Endothelial cell of umbilical vein (primary cell): Measurements from ENCODE around the gene PDPN. TPM values are rescaled to one million over a fixed set of nuclear protein-coding genes. Genes with fewer than 3 reads are reported as not detected.

Experiments
- BruUV-seq: library from RNA; stranded (reverse); fragments of 400-500 nt; replicated peaks from 2 replicates; lab custom pipeline; 2021; lab: Mats Ljungman, UMichigan
- CTCF ChIA-PET: fragments of 300-600, 350-600 bp; sonication (Branson Sonifier 250); formaldehyde crosslinking; loops from one replicate; lab custom pipeline; 2021; ENCODE audit warnings: antibody characterized with exemption, inconsistent platforms; lab: Charles Lee
- POLR2A ChIA-PET: fragments of 300-600, 350-600 bp; sonication (Branson Sonifier 250); formaldehyde crosslinking; loops from one replicate; lab custom pipeline; 2021; ENCODE audit warnings: antibody characterized with exemption, inconsistent platforms; lab: Charles Lee
- DNase-seq: peaks from one replicate; pipeline ENCODE4 v3.0.0-alpha.2; 2011; ENCODE audit warnings: low read depth, low spot score
- FAIRE-seq: peaks from 2 replicates; lab custom pipeline; 2011; peaks lifted over from hg19 to GRCh38; lab: Jason Lieb, UNC
- H2AFZ ChIP-seq: 2 replicates; pipeline ENCODE4 v1.6.0; 2012; ENCODE audit warnings: low read depth, low read length, control low read depth, inconsistent platforms
- H3K27ac ChIP-seq: 2 replicates; pipeline ENCODE4 v1.5.1; 2011; ENCODE audit warnings: low read depth, mild to moderate bottlenecking, control low read depth, low read length, moderate library complexity; ENCODE audit not compliant: insufficient read depth
- H3K27me3 ChIP-seq, 2 experiments: 2 replicates each; pipeline versions ENCODE4 v1.6.0 to v1.6.1; 2011; ENCODE audit warnings: low read length in 2 of 2, mixed read lengths in 1 of 2; ENCODE audit not compliant: control insufficient read depth in 2 of 2, insufficient read depth in 2 of 2
- H3K36me3 ChIP-seq, 2 experiments: 2 replicates in 1 of 2; 3 replicates in 1 of 2; pipeline ENCODE4 v1.5.1; 2011; ENCODE audit warnings: low read length in 2 of 2, mild to moderate bottlenecking in 1 of 2, moderate library complexity in 1 of 2; ENCODE audit not compliant: control insufficient read depth in 2 of 2, insufficient read depth in 2 of 2; ENCODE audit errors: extremely low read depth in 1 of 2
- H3K4me1 ChIP-seq: 3 replicates; pipeline ENCODE4 v1.5.1; 2011; ENCODE audit warnings: mild to moderate bottlenecking, low read length; ENCODE audit not compliant: control insufficient read depth, insufficient read depth; ENCODE audit errors: extremely low read depth
- H3K4me2 ChIP-seq: 2 replicates; pipeline ENCODE4 v1.6.1; 2011; ENCODE audit warnings: low read length, control low read depth, mixed read lengths; ENCODE audit not compliant: insufficient read depth
- H3K4me3 ChIP-seq, 3 experiments: fragments of 200-600 bp in 1 of 3; sonication (generic), shearing (Covaris generic) in 1 of 3; replicated peaks in 1 of 3; 2 replicates each; pipeline ENCODE4 v1.5.1; 2011 to 2016; ENCODE audit warnings: control low read depth in 3 of 3, low read length in 3 of 3, mild to moderate bottlenecking in 2 of 3, inconsistent platforms in 1 of 3, low read depth in 1 of 3, moderate library complexity in 1 of 3; ENCODE audit not compliant: insufficient read depth in 1 of 3
- H3K79me2 ChIP-seq: 2 replicates; pipeline ENCODE4 v1.6.0; 2012; ENCODE audit warnings: low read length, inconsistent platforms; ENCODE audit not compliant: control insufficient read depth, insufficient read depth
- H3K9ac ChIP-seq: replicated peaks from 2 replicates; pipeline ENCODE3; 2011; ENCODE audit warnings: low read length, control low read depth; ENCODE audit not compliant: insufficient read depth; ENCODE audit errors: extremely low read depth
- H3K9me1 ChIP-seq: replicated peaks from 3 replicates; pipeline ENCODE4 v1.6.0; 2011; ENCODE audit warnings: mild to moderate bottlenecking, low read length; ENCODE audit not compliant: control insufficient read depth, insufficient read depth; ENCODE audit errors: extremely low read depth
- H3K9me3 ChIP-seq: replicated peaks from 2 replicates; pipeline ENCODE4 v1.5.1; 2012; ENCODE audit warnings: low read length, inconsistent platforms; ENCODE audit not compliant: control insufficient read depth, insufficient read depth
- H4K20me1 ChIP-seq: replicated peaks from 2 replicates; pipeline ENCODE3; 2011; ENCODE audit warnings: mild to moderate bottlenecking, low read length; ENCODE audit not compliant: control insufficient read depth, insufficient read depth; ENCODE audit errors: extremely low read depth
- EZH2 ChIP-seq: IDR thresholded peaks from 2 replicates; pipeline ENCODE4 v1.6.1; 2012; ENCODE audit warnings: borderline replicate concordance, low read depth, mild to moderate bottlenecking, moderate library complexity, low read length, inconsistent platforms; ENCODE audit not compliant: severe bottlenecking
- FOS ChIP-seq: IDR thresholded peaks from 2 replicates; pipeline ENCODE4 v1.6.1; 2011; ENCODE audit warnings: mild to moderate bottlenecking, low read length, moderate library complexity, borderline replicate concordance; ENCODE audit not compliant: insufficient read depth
- GATA2 ChIP-seq: IDR thresholded peaks from 2 replicates; pipeline ENCODE4 v1.7.0; 2011; ENCODE audit warnings: low read depth, mild to moderate bottlenecking, moderate library complexity, mixed read lengths, low read length; ENCODE audit not compliant: insufficient read length, insufficient read depth
- JUN ChIP-seq: IDR thresholded peaks from 2 replicates; pipeline ENCODE4 v1.6.1; 2011; ENCODE audit warnings: borderline replicate concordance, low read depth; ENCODE audit not compliant: insufficient read length, insufficient read depth
- MYC ChIP-seq: IDR thresholded peaks from one replicate; pipeline ENCODE4 v1.6.1; 2011; ENCODE audit warnings: mild to moderate bottlenecking, low read depth, low read length
- POLR2A ChIP-seq: IDR thresholded peaks from 2 replicates; pipeline ENCODE4 v1.6.1; 2012; ENCODE audit warnings: low read depth, mild to moderate bottlenecking, control low read depth, low read length
- POLR2AphosphoS5 ChIP-seq: IDR thresholded peaks from 2 replicates; pipeline ENCODE4 v1.6.1; 2012; ENCODE audit warnings: low read depth, mild to moderate bottlenecking, control low read depth, low read length, moderate library complexity; ENCODE audit not compliant: insufficient read depth
- dilution Hi-C: fragments of 300-500 bp; cut with MboI; formaldehyde crosslinking; loops from one replicate; pipeline ENCODE4 v1.15.0; 2019; ENCODE audit warnings: low sequenced_read_pairs; ENCODE audit not compliant: extremely low pct_ligation_motif_present
- intact Hi-C: fragments of 100-400 bp; cut with micrococcal nuclease; formaldehyde crosslinking; loops from one replicate; pipeline ENCODE4 v1.10.0; 2022
- polyA plus RNA-seq, 4 experiments: library from polyadenylated mRNA; depleted of rRNA in 3 of 4; stranded (reverse) in 3 of 4; unstranded in 1 of 4; fragments of >200 nt; gene quantifications; 2 replicates each; pipeline versions ENCODE4 v1.2.1 to v1.2.3, GENCODE V29; 2011 to 2012; ENCODE audit warnings: missing spikeins in 1 of 4
- total RNA-seq: library from RNA; stranded (reverse); gene quantifications from 2 replicates; pipeline ENCODE4 v1.2.3, GENCODE V29; 2021
- TF ChIP-seq, protein P1 (sequence below), 2 donors: IDR thresholded peaks; 1 replicate in 1 of 2; 2 replicates in 1 of 2; pipeline ENCODE4 v1.5.1; 2011; ENCODE audit warnings: low read length in 2 of 2, mild to moderate bottlenecking in 2 of 2, moderate library complexity in 2 of 2, control low read depth in 1 of 2, inconsistent platforms in 1 of 2, low read depth in 1 of 2; ENCODE audit not compliant: insufficient read depth in 1 of 2; ENCODE audit errors: extremely low read depth in 1 of 2
- TF ChIP-seq, protein P2 (sequence below): IDR thresholded peaks from 2 replicates; pipeline ENCODE4 v1.6.1; 2011; ENCODE audit not compliant: insufficient read depth, insufficient read length

Gene PDPN
- total and polyA plus RNA-seq, 2 donors (not counting 3 experiments of a cell fraction or from before 2014, with no cell fraction given) = not detected

DNA sequence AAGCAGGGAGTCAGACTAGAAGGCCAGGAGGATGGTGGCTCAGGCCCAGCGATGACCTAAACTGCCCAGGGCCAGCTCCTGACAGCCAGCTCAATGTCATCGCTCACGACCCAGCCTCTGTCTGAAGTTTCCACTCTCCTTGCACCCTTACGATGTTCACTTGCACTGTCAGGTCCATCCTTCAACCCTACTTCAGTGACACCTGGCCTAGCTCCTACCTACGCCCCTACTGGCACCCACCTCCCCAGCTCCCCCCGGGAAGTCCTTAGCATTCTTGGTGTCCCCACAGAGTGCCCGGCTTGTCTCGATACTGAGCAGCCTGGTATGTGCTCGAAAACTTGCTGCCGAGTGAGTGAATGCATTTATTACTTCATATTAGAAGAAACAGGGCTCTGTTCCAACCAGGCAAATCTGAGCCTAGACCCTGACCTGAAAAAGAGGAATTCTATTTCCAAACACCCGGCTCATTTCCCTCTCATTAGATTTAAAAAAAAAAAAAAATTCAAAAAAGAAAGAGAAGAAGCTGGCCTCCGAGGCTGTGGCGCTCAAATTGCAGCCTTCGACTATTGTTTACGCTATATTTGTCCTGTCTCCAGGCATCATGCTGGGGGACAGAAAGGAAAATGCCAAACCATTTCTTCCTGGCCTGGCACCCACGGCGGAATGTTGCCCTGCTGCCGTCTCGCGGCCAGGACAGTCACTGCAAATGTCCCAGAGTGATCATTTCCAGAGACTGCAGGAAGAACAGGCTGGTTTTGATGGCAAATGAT, 40.0 kb upstream of the PDPN start:
- dilution Hi-C loops = no loop called here

More for the DNA sequence above, 40.0 kb upstream of the PDPN start:
- ChIA-PET POLR2A (no interaction called here), CTCF (no interaction called here)
- Histone ChIP-seq H3K9me1 (no peaks in the 10 kb centered on the region), H3K4me3 (no peak overlapping the region), H3K9ac (no peak overlapping the region), H3K27me3 (no peaks in the 10 kb centered on the region), H3K9me3 (peaks cover 9% of the 10 kb centered on the region), H3K79me2 (no peaks in the 10 kb centered on the region), H3K4me2 (no peak overlapping the region), H4K20me1 (no peaks in the 10 kb centered on the region), H3K4me1 (no peaks in the 10 kb centered on the region), H3K36me3 (no peaks in the 10 kb centered on the region), H2AFZ (no peak overlapping the region), H3K27ac (no peak overlapping the region)
- TF ChIP-seq GATA2 (no peak), MYC (no peak), POLR2AphosphoS5 (no peak), POLR2A (no peak), FOS (no peak), JUN (no peak), EZH2 (no peak)
- TF ChIP-seq, protein P1, sequence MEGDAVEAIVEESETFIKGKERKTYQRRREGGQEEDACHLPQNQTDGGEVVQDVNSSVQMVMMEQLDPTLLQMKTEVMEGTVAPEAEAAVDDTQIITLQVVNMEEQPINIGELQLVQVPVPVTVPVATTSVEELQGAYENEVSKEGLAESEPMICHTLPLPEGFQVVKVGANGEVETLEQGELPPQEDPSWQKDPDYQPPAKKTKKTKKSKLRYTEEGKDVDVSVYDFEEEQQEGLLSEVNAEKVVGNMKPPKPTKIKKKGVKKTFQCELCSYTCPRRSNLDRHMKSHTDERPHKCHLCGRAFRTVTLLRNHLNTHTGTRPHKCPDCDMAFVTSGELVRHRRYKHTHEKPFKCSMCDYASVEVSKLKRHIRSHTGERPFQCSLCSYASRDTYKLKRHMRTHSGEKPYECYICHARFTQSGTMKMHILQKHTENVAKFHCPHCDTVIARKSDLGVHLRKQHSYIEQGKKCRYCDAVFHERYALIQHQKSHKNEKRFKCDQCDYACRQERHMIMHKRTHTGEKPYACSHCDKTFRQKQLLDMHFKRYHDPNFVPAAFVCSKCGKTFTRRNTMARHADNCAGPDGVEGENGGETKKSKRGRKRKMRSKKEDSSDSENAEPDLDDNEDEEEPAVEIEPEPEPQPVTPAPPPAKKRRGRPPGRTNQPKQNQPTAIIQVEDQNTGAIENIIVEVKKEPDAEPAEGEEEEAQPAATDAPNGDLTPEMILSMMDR (IDR thresholded peaks at IDR 0.05; ENCODE audit: extremely low read depth in 1 of 2, insufficient read depth in 1 of 2, low read depth in 1 of 2, low read length in 2 of 2) = no peak
- TF ChIP-seq, protein P2, sequence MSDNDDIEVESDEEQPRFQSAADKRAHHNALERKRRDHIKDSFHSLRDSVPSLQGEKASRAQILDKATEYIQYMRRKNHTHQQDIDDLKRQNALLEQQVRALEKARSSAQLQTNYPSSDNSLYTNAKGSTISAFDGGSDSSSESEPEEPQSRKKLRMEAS = no peak
- BruUV-seq = no TSS peak
- no peak for DNase-seq
- no peak for FAIRE-seq
- intact Hi-C loops = no loop called here
